ENCODE results near the gene IGF2.

Gene IGF2

DNA sequence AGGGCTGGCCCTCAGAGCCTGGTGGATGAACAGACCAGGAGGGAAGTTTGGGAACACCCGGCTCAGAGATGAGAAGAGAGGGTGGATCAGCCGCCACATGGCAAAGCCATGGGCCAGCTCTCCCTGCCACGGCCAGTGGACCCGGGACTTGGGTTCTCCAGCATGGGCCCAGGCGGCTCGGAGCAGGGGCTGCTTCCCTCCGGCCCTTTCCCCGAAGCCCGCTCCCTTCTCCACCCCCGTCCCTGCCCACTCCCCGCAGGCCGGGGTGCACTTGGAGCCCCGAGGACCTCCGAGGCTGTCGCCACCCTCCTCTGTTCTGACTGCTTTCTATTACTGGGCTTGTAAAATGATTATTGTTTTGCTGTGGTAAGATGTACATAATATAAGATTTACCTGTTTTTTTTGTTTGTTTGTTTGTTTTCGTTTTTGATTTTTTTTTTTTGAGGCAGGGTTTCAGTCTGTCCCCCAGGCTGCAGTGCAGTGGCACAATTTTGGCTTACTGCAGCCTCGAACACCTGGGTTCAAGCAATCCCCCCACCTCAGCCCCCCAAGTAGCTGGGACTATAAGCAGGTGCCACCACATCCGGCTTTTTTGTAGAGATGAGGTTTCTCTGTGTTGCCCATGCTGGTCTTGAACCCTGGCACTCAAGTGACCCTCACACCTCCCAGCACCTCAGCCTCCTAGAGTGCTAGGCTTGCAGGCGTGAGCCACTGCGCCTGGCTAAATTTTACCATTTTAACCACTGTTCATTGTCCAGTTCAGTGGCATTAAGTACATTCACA lies 43.7 kb upstream of the IGF2 start:
- POLR2A ChIA-PET: no interaction called here

DNA sequence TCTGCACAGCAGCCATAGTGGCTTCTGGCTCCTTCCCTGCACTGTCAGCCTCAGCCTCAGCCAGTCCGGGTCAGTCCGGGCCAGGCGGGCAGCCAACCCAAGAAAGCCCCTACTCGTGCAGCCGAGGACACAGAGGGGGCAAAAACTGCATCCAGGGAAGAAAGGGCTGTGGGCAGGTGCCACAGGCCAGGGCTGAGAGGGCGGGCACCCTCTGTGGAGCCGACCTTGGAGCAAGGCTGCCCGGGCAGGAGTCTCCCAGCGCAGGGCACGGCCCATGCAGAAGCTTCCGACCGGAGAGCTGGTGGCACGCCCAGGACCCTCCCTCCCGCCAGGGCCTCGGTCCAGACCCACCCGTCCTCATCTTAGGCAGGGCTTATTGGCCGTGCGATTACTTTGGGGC lies 42.9 kb upstream of the IGF2 start:
- ChIA-PET CTCF (interaction anchor here (5.8 kb wide), 1 partner anchor 12 kb away, joined by 27 read pairs; no protein-coding TSS in a partner anchor), POLR2A (no interaction called here)
- TF ChIP-seq CTCF (IDR thresholded peaks at IDR 0.05; ENCODE audit: insufficient read depth, low read length, missing control alignments): no peak
- DNase-seq (ENCODE audit: low read depth, low spot score): no peak
- H3K4me3 ChIP-seq (ENCODE audit: low read depth, low read length): no peak overlapping the region

More for the DNA sequence above, 43.7 kb upstream of the IGF2 start:
- DNase-seq (ENCODE audit: low read depth, low spot score): no peak
- no peak overlapping the region for H3K4me3 ChIP-seq (ENCODE audit: low read depth, low read length)
- CTCF ChIA-PET: interaction anchor here (5.8 to 6.4 kb wide), 2 partner anchors 11 to 238 kb away, joined by 27 to 87 read pairs; no protein-coding TSS in a partner anchor
- TF ChIP-seq CTCF (IDR thresholded peaks at IDR 0.05; ENCODE audit: insufficient read depth, low read length, missing control alignments): no peak

DNA sequence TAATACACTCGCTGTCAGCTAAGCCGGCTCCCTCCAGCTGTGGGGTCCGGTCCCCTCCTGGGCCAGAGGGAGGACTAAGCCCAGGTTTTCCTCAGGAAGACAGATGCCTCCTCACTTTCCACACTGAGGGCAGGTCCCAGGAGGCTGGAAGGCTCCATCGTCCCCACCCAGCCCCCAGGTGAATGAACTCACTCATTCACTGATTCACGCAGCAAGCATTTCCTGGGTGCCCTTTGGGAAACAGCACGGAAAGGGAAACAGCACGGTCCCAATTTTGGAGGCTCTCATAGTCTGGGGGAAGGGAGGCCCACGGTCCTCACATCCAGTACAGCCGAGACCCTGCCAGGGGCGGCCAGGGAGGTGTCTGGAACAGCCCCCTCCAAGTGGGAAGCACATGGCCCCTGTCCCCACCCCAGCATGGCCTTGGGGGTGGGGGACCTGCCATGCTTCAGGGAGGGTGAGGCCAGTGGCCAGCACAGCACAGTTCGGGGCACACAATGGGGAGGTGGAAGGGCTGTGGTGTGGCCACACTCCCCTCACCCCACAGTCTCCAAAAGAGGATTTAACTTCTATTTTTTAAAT lies 41.7 kb upstream of the IGF2 start:
- ChIA-PET POLR2A (no interaction called here), CTCF (interaction anchor here (1.2 kb wide), 1 partner anchor 240 kb away, joined by 3 read pairs; no protein-coding TSS in a partner anchor)
- DNase-seq (ENCODE audit: low read depth, low spot score): no peak

DNA sequence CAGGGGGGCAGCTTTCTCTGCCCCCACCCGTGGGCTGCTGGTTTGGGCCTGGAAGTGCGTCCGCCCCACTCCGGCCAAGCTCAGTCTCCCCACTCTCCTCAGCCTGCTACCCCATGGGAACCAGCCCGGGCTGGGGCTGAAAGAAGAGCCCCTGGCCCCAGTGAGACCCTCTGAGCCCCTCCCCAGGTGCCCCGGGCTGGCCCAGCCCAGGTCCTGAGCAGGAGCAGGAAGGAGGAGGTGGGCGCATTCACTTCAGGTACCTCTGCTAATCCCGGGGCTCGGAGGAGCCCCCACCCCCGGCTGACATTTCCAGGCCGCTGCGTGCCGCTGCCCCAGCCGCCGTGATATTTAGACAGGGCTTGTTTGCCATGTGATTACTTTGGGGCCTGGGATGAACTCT lies 41.2 kb upstream of the IGF2 start:
- H3K4me3 ChIP-seq (ENCODE audit: low read depth, low read length): no peak overlapping the region
- DNase-seq (ENCODE audit: low read depth, low spot score): no peak
- CTCF ChIA-PET: interaction anchor here (1.2 to 1.9 kb wide), 2 partner anchors 240 kb away, joined by 3 to 15 read pairs; no protein-coding TSS in a partner anchor
- TF ChIP-seq CTCF (IDR thresholded peaks at IDR 0.05; ENCODE audit: insufficient read depth, low read length, missing control alignments): no peak
- POLR2A ChIA-PET: no interaction called here

More for the DNA sequence above, 41.7 kb upstream of the IGF2 start:
- no peak for TF ChIP-seq CTCF (IDR thresholded peaks at IDR 0.05; ENCODE audit: insufficient read depth, low read length, missing control alignments)
- no peak overlapping the region for H3K4me3 ChIP-seq (ENCODE audit: low read depth, low read length)

DNA sequence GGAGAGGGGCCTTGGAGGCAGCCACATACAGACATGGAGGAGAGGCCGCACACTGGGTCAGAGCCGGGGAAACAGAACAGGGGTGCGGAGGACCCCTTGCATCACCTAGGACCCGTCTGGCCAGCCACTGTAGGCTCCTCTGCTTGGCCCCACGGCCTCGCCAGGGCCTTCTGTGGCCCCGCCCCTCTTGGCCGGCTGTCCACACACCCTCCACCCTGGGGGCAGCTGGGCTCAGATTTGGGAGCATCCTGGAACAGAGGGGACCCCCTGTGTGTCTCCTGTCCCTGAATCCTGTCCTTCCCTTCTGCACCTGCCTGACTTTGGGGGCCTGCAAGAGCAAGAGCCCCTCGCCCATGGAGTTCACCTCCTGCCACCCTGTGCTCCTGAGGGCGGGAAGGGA lies 40.3 kb upstream of the IGF2 start:
- POLR2A ChIA-PET: no interaction called here

More for the DNA sequence above, 40.3 kb upstream of the IGF2 start:
- CTCF ChIA-PET: interaction anchor here (0.9 to 2.5 kb wide), 6 partner anchors 12 to 527 kb away, joined by 3 to 15 read pairs (median 6); no protein-coding TSS in a partner anchor
- no peak for DNase-seq (ENCODE audit: low read depth, low spot score)
- TF ChIP-seq CTCF (IDR thresholded peaks at IDR 0.05; ENCODE audit: insufficient read depth, low read length, missing control alignments): no peak
- H3K4me3 ChIP-seq (ENCODE audit: low read depth, low read length): no peak overlapping the region

Data from AG04449 (cell line).